GM23338 (cell line): ENCODE results near the gene PBXIP1. TPM values are rescaled to one million over a fixed set of nuclear protein-coding genes. Genes with fewer than 3 reads are reported as not detected.

Experiments used
- ATAC-seq: fragments of 200-7000 bp; cut with Tn5 transposase; 3 replicates; pipeline ENCODE4 v1.9.1; 2020
- DNase-seq: peaks from one replicate; pipeline ENCODE4 v3.0.0-alpha.2; 2015; ENCODE audit warnings: low spot score
- H2AFZ ChIP-seq: fragments of 200-600 bp; sonication (generic); 2 replicates; pipeline ENCODE4 v1.8.0; 2016; ENCODE audit warnings: antibody characterized with exemption, mild to moderate bottlenecking, moderate library complexity
- H3F3A ChIP-seq: fragments of 200-600 bp; sonication (generic); replicated peaks from 2 replicates; pipeline ENCODE4 v1.8.0; 2017; ENCODE audit warnings: antibody characterized with exemption, mixed run types, low read depth
- H3K27ac ChIP-seq: fragments of 200-600 bp; sonication (generic); 2 replicates; pipeline ENCODE4 v1.6.1; 2016; ENCODE audit warnings: low read depth
- H3K27me3 ChIP-seq: fragments of 200-600 bp; sonication (generic); 2 replicates; pipeline ENCODE4 v1.8.0; 2016; ENCODE audit warnings: mild to moderate bottlenecking, mixed run types, moderate library complexity; ENCODE audit not compliant: insufficient read depth
- H3K36me3 ChIP-seq: fragments of 200-600 bp; sonication (generic); 2 replicates; pipeline ENCODE4 v1.8.0; 2016; ENCODE audit warnings: mild to moderate bottlenecking; ENCODE audit not compliant: insufficient read depth
- H3K4me1 ChIP-seq: fragments of 200-600 bp; sonication (generic); 2 replicates; pipeline ENCODE4 v1.8.0; 2016; ENCODE audit warnings: mild to moderate bottlenecking, moderate library complexity; ENCODE audit not compliant: insufficient read depth
- H3K4me2 ChIP-seq: fragments of 200-600 bp; sonication (generic); 2 replicates; pipeline ENCODE4 v1.7.1; 2017; ENCODE audit warnings: mixed run types
- H3K4me3 ChIP-seq: fragments of 200-600 bp; sonication (generic); 2 replicates; pipeline ENCODE4 v1.6.1; 2016; ENCODE audit warnings: mixed run types
- H3K79me2 ChIP-seq: fragments of 200-600 bp; sonication (generic); replicated peaks from 2 replicates; pipeline ENCODE4 v1.8.0; 2017; ENCODE audit warnings: mild to moderate bottlenecking; ENCODE audit not compliant: insufficient read depth
- H3K9me2 ChIP-seq: fragments of 200-600 bp; sonication (generic); 2 replicates; pipeline ENCODE4 v1.8.0; 2017; ENCODE audit not compliant: insufficient read depth
- H4K20me1 ChIP-seq: fragments of 200-600 bp; sonication (generic); replicated peaks from 2 replicates; pipeline ENCODE4 v1.8.0; 2017; ENCODE audit warnings: mild to moderate bottlenecking; ENCODE audit not compliant: insufficient read depth
- H3K27ac Mint-ChIP-seq: 2 replicates; pipeline ENCODE4 v1.8.0; 2020; ENCODE audit warnings: inconsistent platforms, mild to moderate bottlenecking, moderate library complexity, mixed read lengths
- H3K27me3 Mint-ChIP-seq: 3 replicates; pipeline ENCODE4 v1.8.0; 2022; ENCODE audit warnings: low read depth, mild to moderate bottlenecking, moderate library complexity, mixed read lengths, inconsistent platforms; ENCODE audit not compliant: insufficient read depth, poor library complexity
- H3K36me3 Mint-ChIP-seq: 3 replicates; pipeline ENCODE4 v1.8.0; 2021; ENCODE audit warnings: low read depth, mild to moderate bottlenecking, inconsistent platforms, moderate library complexity, mixed read lengths
- H3K4me1 Mint-ChIP-seq: 3 replicates; pipeline ENCODE4 v1.8.0; 2020; ENCODE audit warnings: mild to moderate bottlenecking, inconsistent platforms, mixed read lengths
- H3K4me3 Mint-ChIP-seq: 3 replicates; pipeline ENCODE4 v1.8.0; 2021; ENCODE audit warnings: moderate library complexity, mild to moderate bottlenecking, inconsistent platforms, mixed read lengths
- H3K9me3 Mint-ChIP-seq: 3 replicates; pipeline ENCODE4 v1.8.0; 2020; ENCODE audit warnings: moderate library complexity, mild to moderate bottlenecking, inconsistent platforms, mixed read lengths
- CTCF ChIP-seq, 2 experiments: fragments of 200-600 bp in 1 of 2; sonication (generic) in 1 of 2; conservative IDR thresholded peaks; 2 replicates each; pipeline versions ENCODE4 v1.5.1 to v1.6.1; 2016 to 2017; ENCODE audit warnings: antibody characterized with exemption in 2 of 2, low read depth in 2 of 2, mild to moderate bottlenecking in 2 of 2, moderate library complexity in 1 of 2
- ETS1 ChIP-seq: IDR thresholded peaks from 2 replicates; pipeline ENCODE4 v1.6.1; 2016; ENCODE audit warnings: antibody characterized with exemption
- POLR2AphosphoS5 ChIP-seq: IDR thresholded peaks from 2 replicates; pipeline ENCODE4 v1.6.1; 2016; ENCODE audit warnings: antibody characterized with exemption, low read depth
- polyA plus RNA-seq: library from polyadenylated mRNA; unstranded; fragments of >200 nt; fragmentation: Nextera tagmentation; extraction: Ambion mirVana; gene quantifications from 2 replicates; pipeline ENCODE4 v1.2.1, GENCODE V29; 2016
- total RNA-seq: library from RNA; depleted of rRNA; stranded (reverse); fragments of >200 nt; shearing (Covaris generic); gene quantifications from 2 replicates; pipeline ENCODE4 v1.2.3, GENCODE V29; 2014

PBXIP1 gene
- total and polyA plus RNA-seq, 2 experiments from 2014 or later: 7.0 to 31.8 TPM

- Mint-ChIP-seq H3K27ac (no peak overlapping the region), H3K9me3 (no peaks in the 10 kb centered on the region; the same call in 2 of the 3 replicates), H3K4me1 (peaks cover 26% of the 10 kb centered on the region), H3K36me3 (peaks cover 31% of the 10 kb centered on the region), H3K27me3 (peaks cover 17% of the 10 kb centered on the region), H3K4me3 (no peak overlapping the region)
- Histone ChIP-seq H4K20me1 (peaks cover 7% of the 10 kb centered on the region; the same call in 1 of the 2 replicates), H3K4me3 (no peak overlapping the region), H3K4me1 (no peaks in the 10 kb centered on the region), H3K9me2 (no peaks in the 10 kb centered on the region), H3K27me3 (no peaks in the 10 kb centered on the region), H3K36me3 (peaks cover 5% of the 10 kb centered on the region; the same call in 1 of the 2 replicates), H3K27ac (no peak overlapping the region), H3K4me2 (no peak overlapping the region), H2AFZ (no peak overlapping the region), H3F3A (peaks cover 19% of the 10 kb centered on the region; the same call in 1 of the 2 replicates), H3K79me2 (peaks cover 6% of the 10 kb centered on the region)
- peak; percentile 33 to 58 for TF ChIP-seq CTCF (conservative IDR thresholded peaks at IDR 0.05; ENCODE audit: low read depth in 2 of 2)
- no peak; the same call in none of the 2 replicates for TF ChIP-seq POLR2AphosphoS5
- DNase-seq (peak; percentile 65), ATAC-seq (peak; percentile 56)
Observed at GRCh38 chr1:154992721-154993571, 37.0 kb upstream of the PBXIP1 start.

- Mint-ChIP-seq H3K36me3 (peaks cover 54% of the 10 kb centered on the region), H3K9me3 (no peaks in the 10 kb centered on the region; the same call in 2 of the 3 replicates), H3K4me3 (no peak overlapping the region), H3K27me3 (peaks cover 17% of the 10 kb centered on the region), H3K27ac (no peak overlapping the region), H3K4me1 (peaks cover 21% of the 10 kb centered on the region)
- Histone ChIP-seq H3K4me1 (no peaks in the 10 kb centered on the region), H3K4me2 (no peak overlapping the region), H3K9me2 (no peaks in the 10 kb centered on the region), H3F3A (peaks cover 19% of the 10 kb centered on the region; the same call in 1 of the 2 replicates), H3K27ac (no peak overlapping the region), H4K20me1 (peaks cover 16% of the 10 kb centered on the region; the same call in 1 of the 2 replicates), H3K27me3 (no peaks in the 10 kb centered on the region), H2AFZ (no peak overlapping the region), H3K4me3 (no peak overlapping the region), H3K36me3 (peaks cover 9% of the 10 kb centered on the region; the same call in 1 of the 2 replicates), H3K79me2 (peaks cover 31% of the 10 kb centered on the region)
- TF ChIP-seq CTCF (conservative IDR thresholded peaks at IDR 0.05; ENCODE audit: low read depth in 2 of 2) (0 out of 4 replicates have a peak, but pooled peaks of 1 of the 2 experiments have one; percentile 4), ETS1 (no peak)
- no peak for ATAC-seq
- no peak for DNase-seq
Observed at GRCh38 chr1:154990276-154990675, 34.4 kb upstream of the PBXIP1 start.
